Fibroblast of mammary gland (primary cell): Measurements from ENCODE around the gene ANKRD65.

ENCODE experiments used
- DNase-seq: peaks from one replicate; pipeline ENCODE4 v3.0.0-alpha.2; 2010; ENCODE audit warnings: low read depth
- H3K4me3 ChIP-seq: 2 replicates; pipeline ENCODE4 v1.5.1; 2011; ENCODE audit warnings: low read depth, mild to moderate bottlenecking, low read length, moderate library complexity; ENCODE audit not compliant: control insufficient read depth
- TF ChIP-seq, protein P1 (sequence below): conservative IDR thresholded peaks from 2 replicates; pipeline ENCODE4 v1.5.1; 2011; ENCODE audit warnings: low read depth, low read length, inconsistent platforms; ENCODE audit not compliant: control insufficient read depth, insufficient read depth

Gene ANKRD65

DNA sequence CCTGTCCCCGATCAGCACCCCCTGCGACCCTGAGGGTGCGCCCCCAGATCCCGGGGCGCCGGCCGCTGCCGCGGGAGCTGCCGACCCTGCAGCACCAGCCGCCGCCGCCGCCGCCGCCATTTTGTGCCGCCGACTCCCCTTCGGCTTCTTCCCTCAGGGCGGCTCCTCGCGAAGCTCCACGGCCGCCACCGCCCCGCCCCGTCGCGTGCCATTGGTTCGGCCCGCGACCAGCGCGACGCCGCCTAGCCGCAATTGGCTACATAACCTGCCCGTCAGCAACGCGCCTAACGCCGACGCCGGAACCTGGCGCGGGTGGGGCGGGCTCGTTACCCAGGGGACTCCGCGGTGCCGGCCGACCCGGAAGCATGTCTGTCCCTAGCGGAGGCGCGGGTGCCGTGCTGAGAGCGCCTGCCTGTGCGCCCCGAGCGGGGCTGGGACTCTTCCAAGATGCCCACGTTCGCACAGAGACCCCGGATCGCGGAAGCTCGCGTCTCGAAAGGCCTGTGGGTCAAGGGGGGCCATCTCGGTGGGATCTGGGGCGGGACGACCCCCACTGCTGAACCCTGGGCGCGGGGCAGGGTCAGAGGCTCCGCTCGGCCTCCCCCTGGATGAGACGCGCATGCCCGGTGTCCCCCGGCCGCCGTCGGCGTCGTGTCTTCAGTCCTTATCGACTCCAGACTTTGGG, 21.7 kb downstream of the ANKRD65 start, which contains the start of gene CCNL2:
TSS of gene CCNL2 (minus strand) at position 149 of the 685 bp plus-strand sequence. CDS start at position 120, 29 bp downstream.
- DNase-seq: peak; percentile 97
- H3K4me3 ChIP-seq: peak within 1 kb of the TSS; percentile 95
- TF ChIP-seq, protein P1, sequence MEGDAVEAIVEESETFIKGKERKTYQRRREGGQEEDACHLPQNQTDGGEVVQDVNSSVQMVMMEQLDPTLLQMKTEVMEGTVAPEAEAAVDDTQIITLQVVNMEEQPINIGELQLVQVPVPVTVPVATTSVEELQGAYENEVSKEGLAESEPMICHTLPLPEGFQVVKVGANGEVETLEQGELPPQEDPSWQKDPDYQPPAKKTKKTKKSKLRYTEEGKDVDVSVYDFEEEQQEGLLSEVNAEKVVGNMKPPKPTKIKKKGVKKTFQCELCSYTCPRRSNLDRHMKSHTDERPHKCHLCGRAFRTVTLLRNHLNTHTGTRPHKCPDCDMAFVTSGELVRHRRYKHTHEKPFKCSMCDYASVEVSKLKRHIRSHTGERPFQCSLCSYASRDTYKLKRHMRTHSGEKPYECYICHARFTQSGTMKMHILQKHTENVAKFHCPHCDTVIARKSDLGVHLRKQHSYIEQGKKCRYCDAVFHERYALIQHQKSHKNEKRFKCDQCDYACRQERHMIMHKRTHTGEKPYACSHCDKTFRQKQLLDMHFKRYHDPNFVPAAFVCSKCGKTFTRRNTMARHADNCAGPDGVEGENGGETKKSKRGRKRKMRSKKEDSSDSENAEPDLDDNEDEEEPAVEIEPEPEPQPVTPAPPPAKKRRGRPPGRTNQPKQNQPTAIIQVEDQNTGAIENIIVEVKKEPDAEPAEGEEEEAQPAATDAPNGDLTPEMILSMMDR: peak; percentile 35

DNA sequence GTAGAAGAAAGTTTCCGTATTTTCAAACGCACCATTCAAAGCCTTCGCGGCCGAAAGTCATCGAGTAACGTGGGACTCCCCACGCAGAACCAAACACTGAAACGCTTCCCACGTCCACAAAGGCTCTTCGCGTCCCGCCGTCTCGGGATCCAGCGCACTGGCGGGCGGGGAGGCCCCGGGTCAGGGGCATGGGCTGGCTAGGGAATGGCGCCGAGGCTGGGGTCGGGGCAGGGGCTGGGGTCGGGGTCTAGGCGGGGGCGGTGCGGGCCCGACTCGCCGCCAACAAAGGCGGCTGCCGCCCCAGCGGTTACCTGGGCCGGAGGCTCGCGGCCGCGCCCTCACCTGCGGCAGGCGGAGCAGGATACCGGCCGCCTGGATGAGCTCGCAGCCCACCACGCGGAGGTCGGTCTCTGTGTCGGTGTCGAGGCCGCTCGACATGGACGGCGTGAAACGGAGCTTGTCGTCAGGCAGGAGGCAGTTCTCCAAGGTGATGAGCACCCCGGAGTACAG, 22.3 kb downstream of the ANKRD65 start:
- H3K4me3 ChIP-seq: peak overlapping the region; percentile 69
- no peak for DNase-seq
- TF ChIP-seq, protein P1: no peak

DNA sequence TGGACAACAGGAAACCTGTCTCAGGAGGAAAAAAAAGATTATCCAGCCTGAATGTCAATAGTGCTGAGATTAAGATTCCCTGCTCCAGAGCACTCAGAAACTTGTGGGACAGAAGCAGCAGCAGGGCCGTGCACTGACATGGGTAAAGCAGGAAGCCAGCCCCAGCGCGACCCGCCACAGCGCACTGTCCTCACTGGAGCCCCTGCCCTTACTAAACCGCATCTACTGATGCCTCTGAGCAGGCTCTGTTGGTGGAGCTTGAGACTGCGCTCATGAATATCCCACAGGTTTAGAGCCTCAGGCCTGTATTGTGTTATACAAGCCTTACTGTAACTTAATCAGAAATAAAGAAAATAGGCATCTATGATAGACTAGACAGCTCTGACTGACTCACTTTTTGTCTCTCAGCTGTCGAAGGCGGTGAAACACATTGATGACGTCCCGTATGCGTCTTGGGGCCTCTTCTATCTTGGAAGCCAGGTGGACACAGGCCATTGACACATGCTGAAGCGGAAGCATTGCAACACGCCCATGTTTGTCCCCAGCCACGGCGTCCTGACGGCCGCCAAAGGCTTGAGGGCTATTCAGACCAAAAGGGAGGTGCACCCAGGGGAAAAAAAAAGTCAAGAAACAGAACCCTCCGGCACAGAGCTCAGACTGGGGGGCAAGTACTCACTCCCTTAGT, 23.1 kb downstream of the ANKRD65 start:
- peak; percentile 83 for DNase-seq
- TF ChIP-seq, protein P1: no peak
- peak overlapping the region; percentile 69 for H3K4me3 ChIP-seq

DNA sequence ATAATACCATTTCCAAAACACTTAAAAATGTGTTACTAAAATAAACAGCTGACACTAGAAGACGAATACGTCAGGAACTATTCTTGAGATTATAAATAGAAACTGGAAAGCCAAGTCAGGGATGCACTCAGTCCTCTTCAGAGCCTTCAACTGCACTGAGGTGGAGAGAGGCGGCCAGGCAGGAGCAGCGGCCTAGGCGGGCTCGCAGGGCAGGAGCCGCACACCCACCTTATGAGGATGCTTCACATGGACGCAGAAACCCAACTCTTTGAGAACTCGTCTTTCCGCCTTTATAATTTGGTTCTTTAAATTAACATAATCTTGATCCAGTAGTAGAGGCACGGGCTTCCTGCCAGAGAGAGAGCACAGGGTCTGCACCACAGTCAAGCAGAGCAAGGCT, 25.9 kb downstream of the ANKRD65 start:
- DNase-seq: no peak
- TF ChIP-seq, protein P1: no peak
- no peak overlapping the region for H3K4me3 ChIP-seq

DNA sequence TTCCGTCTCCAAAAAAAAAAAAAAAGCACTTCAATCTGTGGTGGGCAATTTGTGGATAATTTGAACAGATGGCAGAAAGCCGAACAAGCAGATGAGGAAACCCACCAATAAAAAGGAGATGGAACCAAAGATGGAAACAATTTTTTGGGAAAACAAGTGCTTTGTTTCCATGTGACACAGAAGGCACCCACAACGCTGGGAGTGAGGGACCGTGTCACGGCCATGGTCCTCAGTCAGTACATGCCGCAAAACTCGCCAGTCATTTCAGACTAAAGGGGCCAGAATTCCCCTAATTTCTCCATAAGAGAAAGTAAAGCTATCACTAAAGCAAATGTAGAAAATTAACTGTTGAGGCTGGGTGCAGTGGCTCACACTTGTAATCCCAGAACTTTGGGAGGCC, 27.0 kb downstream of the ANKRD65 start:
- no peak for DNase-seq
- no peak overlapping the region for H3K4me3 ChIP-seq
- TF ChIP-seq, protein P1: no peak

DNA sequence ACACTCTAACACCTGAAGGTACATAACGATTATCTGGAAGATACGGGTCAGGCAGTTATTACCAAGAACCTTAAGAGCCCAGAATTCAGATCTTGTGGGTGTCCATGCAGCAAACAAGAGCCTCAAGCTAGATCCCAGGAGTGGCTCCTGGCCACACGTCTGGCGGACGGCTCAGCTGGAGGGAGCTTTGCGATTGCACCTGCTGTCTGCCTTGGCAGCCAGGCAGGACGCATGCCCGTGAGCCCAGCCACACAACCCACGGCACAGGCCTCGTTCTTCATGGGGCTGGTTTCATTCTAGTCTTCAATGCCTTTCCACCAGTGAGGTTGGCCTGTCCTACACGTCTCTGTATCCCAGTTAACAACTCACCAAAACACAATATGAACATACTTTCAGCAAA, 27.6 kb downstream of the ANKRD65 start:
- TF ChIP-seq, protein P1: no peak
- no peak for DNase-seq
- H3K4me3 ChIP-seq: no peak overlapping the region
